Erythroblast (primary cell): ENCODE results near the gene SHB.

Experiments used
- GATA1 ChIP-seq: IDR thresholded peaks from 2 replicates; pipeline ENCODE4 v1.6.1; 2011; ENCODE audit warnings: low read depth, mild to moderate bottlenecking, control low read depth, low read length, moderate library complexity
- POLR2A ChIP-seq: IDR thresholded peaks from 2 replicates; pipeline ENCODE4 v1.6.1; 2011; ENCODE audit warnings: mild to moderate bottlenecking, low read length

DNA sequence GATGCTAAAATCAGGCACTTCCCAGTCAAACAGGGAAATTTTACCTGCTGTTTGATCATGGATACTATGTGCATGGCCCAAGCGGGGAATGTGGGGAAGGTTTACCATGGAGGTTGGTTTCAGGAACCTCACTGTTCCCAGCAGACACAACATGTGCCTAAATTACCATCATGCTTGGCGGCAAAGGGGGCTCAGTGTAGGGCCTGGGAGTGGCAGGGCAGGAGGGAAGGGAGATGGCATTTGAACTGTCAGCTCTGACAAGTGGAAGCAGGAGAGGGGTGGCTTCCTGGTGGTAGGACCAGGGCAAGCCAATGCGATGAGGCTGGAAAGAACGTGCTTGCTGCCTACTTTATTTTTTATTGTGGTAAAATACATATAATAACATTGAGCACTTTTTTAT lies 93.4 kb downstream of the SHB start:
- TF ChIP-seq POLR2A (no peak), GATA1 (no peak)
